ENCODE data around the gene HYAL2. TPM values are rescaled to one million over a fixed set of nuclear protein-coding genes. Genes with fewer than 3 reads are reported as not detected.
A peak's percentile ranks its signal among the peaks of the same experiment; 100 is the strongest.

Gene HYAL2
- total RNA-seq, 2 donors from 2014 or later: 86.5 to 87.5 TPM

DNA sequence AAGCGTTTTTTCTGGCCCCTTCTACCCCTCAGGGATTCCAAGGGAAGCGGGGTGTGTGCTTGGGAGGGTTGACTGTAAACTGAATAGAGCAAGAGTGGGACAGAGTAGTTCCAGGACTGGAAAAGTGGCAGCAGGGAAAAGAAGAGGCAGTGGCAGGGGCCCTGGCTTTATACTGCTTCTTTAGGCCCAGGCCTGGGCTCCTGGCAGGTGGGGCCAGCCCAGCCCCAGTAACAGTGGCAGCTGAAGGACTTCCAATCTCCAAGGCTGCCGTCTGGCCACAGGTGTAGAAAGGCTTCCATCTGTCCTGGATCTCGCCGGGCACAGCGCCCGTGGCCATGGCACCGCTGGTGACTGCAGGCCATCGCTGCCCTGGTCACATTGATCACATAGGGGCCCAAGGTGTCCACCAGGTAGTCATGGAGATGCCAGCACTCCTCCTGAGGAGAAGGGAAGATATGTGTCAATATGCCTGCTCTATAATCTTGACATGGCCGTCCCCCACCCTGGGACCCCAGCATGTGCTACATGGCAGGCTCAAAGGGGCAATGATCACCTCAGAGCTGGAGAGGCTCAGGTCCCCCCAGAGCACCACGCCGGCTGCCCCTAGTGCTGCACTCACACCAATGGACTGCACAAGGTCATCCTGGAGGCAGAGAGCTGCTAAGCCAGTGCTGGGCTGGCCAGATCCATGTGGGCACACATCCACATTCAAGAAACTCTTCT is 29.3 kb downstream of the HYAL2 start:
- ATAC-seq (ENCODE audit: insufficient number of reproducible peaks, low FRiP score, low read depth) (peak; percentile 27), DNase-seq (ENCODE audit: low spot score) (no peak)
- TF ChIP-seq, protein P1, sequence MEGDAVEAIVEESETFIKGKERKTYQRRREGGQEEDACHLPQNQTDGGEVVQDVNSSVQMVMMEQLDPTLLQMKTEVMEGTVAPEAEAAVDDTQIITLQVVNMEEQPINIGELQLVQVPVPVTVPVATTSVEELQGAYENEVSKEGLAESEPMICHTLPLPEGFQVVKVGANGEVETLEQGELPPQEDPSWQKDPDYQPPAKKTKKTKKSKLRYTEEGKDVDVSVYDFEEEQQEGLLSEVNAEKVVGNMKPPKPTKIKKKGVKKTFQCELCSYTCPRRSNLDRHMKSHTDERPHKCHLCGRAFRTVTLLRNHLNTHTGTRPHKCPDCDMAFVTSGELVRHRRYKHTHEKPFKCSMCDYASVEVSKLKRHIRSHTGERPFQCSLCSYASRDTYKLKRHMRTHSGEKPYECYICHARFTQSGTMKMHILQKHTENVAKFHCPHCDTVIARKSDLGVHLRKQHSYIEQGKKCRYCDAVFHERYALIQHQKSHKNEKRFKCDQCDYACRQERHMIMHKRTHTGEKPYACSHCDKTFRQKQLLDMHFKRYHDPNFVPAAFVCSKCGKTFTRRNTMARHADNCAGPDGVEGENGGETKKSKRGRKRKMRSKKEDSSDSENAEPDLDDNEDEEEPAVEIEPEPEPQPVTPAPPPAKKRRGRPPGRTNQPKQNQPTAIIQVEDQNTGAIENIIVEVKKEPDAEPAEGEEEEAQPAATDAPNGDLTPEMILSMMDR (IDR thresholded peaks at IDR 0.05): no peak
- peaks cover 11 to 29% of the 10 kb centered on the region in 2 donors for H3K4me1 ChIP-seq (ENCODE audit: control insufficient read depth in 1 of 2, low read depth in 2 of 2)
- peaks cover 14% of the 10 kb centered on the region for H3K36me3 ChIP-seq
- peak overlapping the region; percentile 92 for H3K4me3 ChIP-seq
- no peaks in the 10 kb centered on the region for H3K9me3 ChIP-seq
- peak overlapping the region; percentile 88 to 91 for H3K27ac ChIP-seq
- no peaks in the 10 kb centered on the region for H3K27me3 ChIP-seq (replicated peaks; ENCODE audit: insufficient read depth)

DNA sequence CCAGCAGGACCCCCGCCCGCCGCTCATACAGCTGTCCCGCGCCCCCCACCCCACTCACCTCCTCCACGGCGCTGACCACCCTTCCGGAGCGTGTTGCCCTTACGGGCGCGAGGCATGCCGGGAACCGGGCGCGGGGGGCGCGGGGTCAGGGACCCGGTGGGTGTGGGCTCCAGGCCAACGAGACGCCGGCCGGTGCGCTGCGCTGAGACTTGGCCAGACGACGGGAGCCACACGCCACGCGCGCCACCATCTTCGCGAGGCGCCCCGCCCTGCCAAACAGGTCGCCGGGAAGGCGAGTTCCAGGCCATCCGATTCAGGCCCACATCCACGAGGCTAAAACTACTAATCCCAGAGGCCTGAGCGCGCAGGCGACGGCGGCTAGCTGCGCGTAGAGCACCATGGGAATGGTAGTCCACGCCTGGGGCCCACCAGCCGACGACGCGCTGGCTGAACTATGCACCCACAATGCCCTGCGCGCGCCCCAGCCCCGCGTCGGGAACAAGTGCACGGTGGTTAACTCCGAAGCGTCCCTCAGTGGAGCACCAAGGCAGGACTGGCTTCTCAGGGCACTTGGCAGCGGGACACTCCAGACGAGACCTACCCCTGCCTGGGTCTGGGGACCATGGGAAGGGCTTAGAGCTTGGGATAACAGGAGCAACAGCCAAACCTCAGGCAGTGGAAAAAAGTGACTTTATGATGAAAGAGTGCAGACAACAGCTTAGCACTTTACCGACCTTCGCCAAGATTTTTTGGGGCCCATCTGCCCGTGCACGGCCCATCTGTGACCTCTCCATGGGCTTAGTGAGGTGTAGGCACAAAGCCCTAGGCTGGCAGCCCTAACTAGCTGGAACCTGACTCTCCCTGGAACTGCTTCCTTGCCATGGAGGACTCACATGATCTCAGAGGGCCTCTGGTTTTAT is 30.1 kb downstream of the HYAL2 start, which contains the start of gene IFRD2:
TSS of gene IFRD2 (minus strand) at position 271 of the 920 bp plus-strand sequence. CDS start at position 116, 155 bp downstream.
- DNase-seq (ENCODE audit: low spot score): peak; percentile 87
- peak; percentile 93 for ATAC-seq (ENCODE audit: insufficient number of reproducible peaks, low FRiP score, low read depth)
- Histone ChIP-seq H3K27me3 (replicated peaks; ENCODE audit: insufficient read depth) (no peaks in the 10 kb centered on the region), H3K4me1 (ENCODE audit: control insufficient read depth in 1 of 2, low read depth in 2 of 2) (peaks cover 8 to 21% of the 10 kb centered on the region in 2 donors), H3K27ac (peak within 1 kb of the TSS; percentile 88 to 91), H3K4me3 (peak within 1 kb of the TSS; percentile 92), H3K9me3 (no peaks in the 10 kb centered on the region), H3K36me3 (peaks cover 22% of the 10 kb centered on the region)
- TF ChIP-seq, protein P1 (IDR thresholded peaks at IDR 0.05): no peak

DNA sequence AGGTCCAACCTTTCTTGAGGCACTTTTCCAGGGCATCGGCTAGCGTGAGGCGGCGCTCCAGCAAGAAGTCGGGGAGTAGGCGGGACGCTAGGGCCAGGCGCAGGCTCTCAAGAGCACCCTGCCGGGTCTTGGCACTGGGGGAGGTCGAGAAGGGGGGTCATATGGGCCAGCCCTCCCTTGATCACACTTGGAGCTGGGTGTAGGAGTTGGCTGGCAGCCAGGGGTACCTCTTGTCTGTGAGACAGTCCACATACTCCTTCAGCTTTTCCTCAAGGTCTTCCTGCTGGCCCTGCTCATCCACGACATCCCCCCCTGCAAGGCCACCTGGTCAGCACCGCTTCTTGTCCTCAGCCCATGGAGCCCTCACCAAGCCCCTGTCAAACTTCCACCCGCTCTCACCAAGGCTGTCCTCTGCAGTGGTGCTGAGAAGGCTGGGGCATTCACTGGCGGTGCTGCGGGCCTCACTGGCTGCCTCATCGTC is 32.3 kb downstream of the HYAL2 start:
- Histone ChIP-seq H3K4me1 (ENCODE audit: control insufficient read depth in 1 of 2, low read depth in 2 of 2) (peaks cover 8 to 21% of the 10 kb centered on the region in 2 donors), H3K9me3 (no peaks in the 10 kb centered on the region), H3K27ac (no peak overlapping the region), H3K36me3 (peaks cover 27% of the 10 kb centered on the region), H3K4me3 (no peak overlapping the region), H3K27me3 (replicated peaks; ENCODE audit: insufficient read depth) (no peaks in the 10 kb centered on the region)
- DNase-seq (ENCODE audit: low spot score) (no peak), ATAC-seq (ENCODE audit: insufficient number of reproducible peaks, low FRiP score, low read depth) (no peak)
- TF ChIP-seq, protein P1 (IDR thresholded peaks at IDR 0.05): no peak

DNA sequence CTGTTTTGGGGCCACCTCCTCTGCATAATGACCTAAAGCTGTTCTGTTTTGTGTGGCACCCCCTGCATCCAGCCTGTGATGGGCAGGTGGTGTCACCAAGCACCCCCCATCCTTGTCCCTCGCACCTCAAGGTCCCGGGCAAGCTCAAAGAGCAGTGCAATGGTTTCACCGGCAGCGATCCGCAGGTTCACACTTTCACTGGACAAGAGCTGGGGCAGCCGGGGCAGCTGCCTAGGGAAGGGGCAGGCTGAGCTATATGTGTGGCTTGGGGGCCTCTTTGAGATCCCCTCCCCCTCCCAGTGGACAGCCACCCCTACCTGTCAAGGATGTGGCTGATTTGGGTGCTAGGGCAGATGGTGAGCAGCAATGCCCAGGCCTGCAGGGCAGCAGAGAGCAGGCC is 33.4 kb downstream of the HYAL2 start:
- TF ChIP-seq, protein P1 (IDR thresholded peaks at IDR 0.05): no peak
- Histone ChIP-seq H3K27ac (no peak overlapping the region), H3K27me3 (replicated peaks; ENCODE audit: insufficient read depth) (no peaks in the 10 kb centered on the region), H3K4me1 (ENCODE audit: control insufficient read depth in 1 of 2, low read depth in 2 of 2) (peaks cover 8 to 21% of the 10 kb centered on the region in 2 donors), H3K36me3 (peaks cover 27% of the 10 kb centered on the region), H3K4me3 (no peak overlapping the region), H3K9me3 (no peaks in the 10 kb centered on the region)
- ATAC-seq (ENCODE audit: insufficient number of reproducible peaks, low FRiP score, low read depth) (no peak), DNase-seq (ENCODE audit: low spot score) (no peak)

All from thoracic aorta (tissue), 2 donors.